ENCODE results near the gene CHID1.

GRCh38 chr11:893008-893654 lies 17.5 kb downstream of the CHID1 start:
- TF ChIP-seq POLR2A (conservative IDR thresholded peaks at IDR 0.05) (no peak), NCOA4 (IDR thresholded peaks at IDR 0.05; ENCODE audit: partially characterized antibody) (no peak), MYC (IDR thresholded peaks at IDR 0.05; ENCODE audit: low read depth, low read length) (no peak), MYC (CRISPR knock-in tag; IDR thresholded peaks at IDR 0.05; ENCODE audit: borderline replicate concordance, low read depth) (no peak), ZSCAN32 (CRISPR knock-in tag; IDR thresholded peaks at IDR 0.05) (no peak), NRF1 (conservative IDR thresholded peaks at IDR 0.05 in 1 of 2, IDR thresholded peaks at IDR 0.05 in 1 of 2) (no peak), ZNF766 (CRISPR knock-in tag; conservative IDR thresholded peaks at IDR 0.05) (no peak), E2F4 (CRISPR knock-in tag; IDR thresholded peaks at IDR 0.05; ENCODE audit: low read depth) (no peak), SIRT6 (IDR thresholded peaks at IDR 0.05; ENCODE audit: low read depth, low read length) (no peak), ZNF436 (CRISPR knock-in tag; IDR thresholded peaks at IDR 0.05) (no peak), CEBPG (CRISPR knock-in tag; IDR thresholded peaks at IDR 0.05) (no peak), CEBPG (tag; conservative IDR thresholded peaks at IDR 0.05 in 1 of 2, IDR thresholded peaks at IDR 0.05 in 1 of 2) (no peak), SMARCE1 (IDR thresholded peaks at IDR 0.05) (no peak)
- TF ChIP-seq, protein P1, sequence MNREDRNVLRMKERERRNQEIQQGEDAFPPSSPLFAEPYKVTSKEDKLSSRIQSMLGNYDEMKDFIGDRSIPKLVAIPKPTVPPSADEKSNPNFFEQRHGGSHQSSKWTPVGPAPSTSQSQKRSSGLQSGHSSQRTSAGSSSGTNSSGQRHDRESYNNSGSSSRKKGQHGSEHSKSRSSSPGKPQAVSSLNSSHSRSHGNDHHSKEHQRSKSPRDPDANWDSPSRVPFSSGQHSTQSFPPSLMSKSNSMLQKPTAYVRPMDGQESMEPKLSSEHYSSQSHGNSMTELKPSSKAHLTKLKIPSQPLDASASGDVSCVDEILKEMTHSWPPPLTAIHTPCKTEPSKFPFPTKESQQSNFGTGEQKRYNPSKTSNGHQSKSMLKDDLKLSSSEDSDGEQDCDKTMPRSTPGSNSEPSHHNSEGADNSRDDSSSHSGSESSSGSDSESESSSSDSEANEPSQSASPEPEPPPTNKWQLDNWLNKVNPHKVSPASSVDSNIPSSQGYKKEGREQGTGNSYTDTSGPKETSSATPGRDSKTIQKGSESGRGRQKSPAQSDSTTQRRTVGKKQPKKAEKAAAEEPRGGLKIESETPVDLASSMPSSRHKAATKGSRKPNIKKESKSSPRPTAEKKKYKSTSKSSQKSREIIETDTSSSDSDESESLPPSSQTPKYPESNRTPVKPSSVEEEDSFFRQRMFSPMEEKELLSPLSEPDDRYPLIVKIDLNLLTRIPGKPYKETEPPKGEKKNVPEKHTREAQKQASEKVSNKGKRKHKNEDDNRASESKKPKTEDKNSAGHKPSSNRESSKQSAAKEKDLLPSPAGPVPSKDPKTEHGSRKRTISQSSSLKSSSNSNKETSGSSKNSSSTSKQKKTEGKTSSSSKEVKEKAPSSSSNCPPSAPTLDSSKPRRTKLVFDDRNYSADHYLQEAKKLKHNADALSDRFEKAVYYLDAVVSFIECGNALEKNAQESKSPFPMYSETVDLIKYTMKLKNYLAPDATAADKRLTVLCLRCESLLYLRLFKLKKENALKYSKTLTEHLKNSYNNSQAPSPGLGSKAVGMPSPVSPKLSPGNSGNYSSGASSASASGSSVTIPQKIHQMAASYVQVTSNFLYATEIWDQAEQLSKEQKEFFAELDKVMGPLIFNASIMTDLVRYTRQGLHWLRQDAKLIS (CRISPR knock-in tag; IDR thresholded peaks at IDR 0.05), result no peak
